Heart right ventricle (tissue), 16 donors: Measurements from ENCODE around the gene FARP2. TPM values are rescaled to one million over a fixed set of nuclear protein-coding genes. Genes with fewer than 3 reads are reported as not detected.

ENCODE experiments used
- ATAC-seq, 8 donors: fragments of 200-7000 bp; cut with Tn5 transposase; one replicate each; pipeline ENCODE4 v1.9.1; 2020; ENCODE audit warnings: mild to moderate bottlenecking in 8 of 8, moderate library complexity in 8 of 8, moderate number of reproducible peaks in 1 of 8
- DNase-seq, 2 donors: peaks; one replicate each; pipeline ENCODE4 v3.0.0-alpha.2; 2020
- H3K27ac ChIP-seq, 10 donors: fragments of 200-600 bp; sonication (generic) in 2 of 10; one replicate each; pipeline versions ENCODE4 v1.5.0 to v1.8.0; 2020 to 2022; ENCODE audit warnings: mild to moderate bottlenecking in 3 of 10
- H3K27me3 ChIP-seq, 7 donors: fragments of 200-600 bp; one replicate each; pipeline ENCODE4 v1.8.0; 2021 to 2022; ENCODE audit warnings: mild to moderate bottlenecking in 2 of 7
- H3K36me3 ChIP-seq, 9 donors: fragments of 200-600 bp; sonication (generic) in 1 of 9; one replicate each; pipeline versions ENCODE4 v1.5.0 to v1.8.0; 2020 to 2022; ENCODE audit warnings: mild to moderate bottlenecking in 2 of 9
- H3K4me1 ChIP-seq, 9 donors: fragments of 200-600 bp; sonication (generic) in 1 of 9; one replicate each; pipeline versions ENCODE4 v1.5.0 to v1.8.0; 2020 to 2022; ENCODE audit warnings: mild to moderate bottlenecking in 4 of 9
- H3K4me3 ChIP-seq, 10 donors: fragments of 200-600 bp; sonication (generic) in 2 of 10; one replicate each; pipeline versions ENCODE4 v1.5.0 to v1.8.0; 2020 to 2022; ENCODE audit warnings: mild to moderate bottlenecking in 7 of 10, moderate library complexity in 2 of 10
- H3K9me3 ChIP-seq, 11 donors: fragments of 200-600 bp in 10 of 11; sonication (generic) in 2 of 11; one replicate each; pipeline versions ENCODE4 v1.5.0 to v1.8.0; 2013 to 2022; ENCODE audit warnings: mild to moderate bottlenecking in 2 of 11, control low read depth in 1 of 11, moderate library complexity in 1 of 11
- CTCF ChIP-seq, 9 donors: fragments of 200-600 bp; sonication (generic) in 2 of 9; IDR thresholded peaks; one replicate each; pipeline versions ENCODE4 v1.5.0 to v1.8.0; 2021 to 2022; ENCODE audit warnings: antibody characterized with exemption in 9 of 9, mild to moderate bottlenecking in 5 of 9, moderate library complexity in 1 of 9
- WGBS, 2 donors: extraction: QIAGEN DNeasy Blood & Tissue Kit; methylation state at CpG; one replicate each; pipeline ENCODE4 v1.1.7; 2013; ENCODE audit warnings: inconsistent platforms in 1 of 2; 5-methylcytosine and 5-hydroxymethylcytosine counted together
- intact Hi-C, 10 donors: fragments of 100-400 bp; cut with DNase I; formaldehyde crosslinking; loops; one replicate each; pipeline versions ENCODE4 v1.11.1 to v1.14.2; 2022
- polyA plus RNA-seq, 2 donors: library from polyadenylated mRNA; stranded (reverse); fragments of 200-250 nt; gene quantifications; one replicate each; pipeline ENCODE4 v1.2.3, GENCODE V29; 2013
- total RNA-seq, 10 donors: library from RNA; stranded (reverse); fragmentation: NEBNext Ultra II Directional in 3 of 10; extraction: Animal tissue kit (Norgen Biotek cat#: 25700) in 3 of 10; gene quantifications; one replicate each; pipeline versions ENCODE4 v1.2.1 to v1.2.4, GENCODE V29; 2021 to 2023
- donor health status: Arrhythmogenic right ventricular cardiomyopathy.
- donor health status: ischemic (EF 13 %, LVEDD 7.1; RV severe dilation, severe dysfunction).
- donor health status: healthy with polysubstance abuse.
- donor health status: DM: no; HTN: yes; CAD: no.
- donor health status: DM: no; HTN: no; CAD: no.
- donor health status: ischemic (EF 25% LVEDD 6.9; RV normal size, moderate dysfunction).
- donor health status: ischemic (EF 25% LVEDD 5.7; RV mildly dilated, moderate dysfunction).
- donor health status: healthy.
- donor health status: DM: yes; HTN: yes; CAD: no.
- donor health status: Ischemic cardiomyopathy.
- donor health status: ischemic (EF 35%, LVEDD 5.7; RV mildly dilated, moderate dysfunction).
- donor health status: nonischemic (EF 11% LVEDD 7.7; RV severe dilation, severe dysfunction).
- donor health status: DM: yes; HTN: yes; CAD: no.
- donor health status: PGD.
- donor health status: ischemic (EF 29% LVEDD 5.4; RV normal size, mild dysfunction).
- donor health status: nonischemic (EF 23%, LVEDD 6.1; RV moderate dilation, normal function).

Gene FARP2
- total and polyA plus RNA-seq, 12 donors = 7.1 to 23.6 (median 19.3) TPM

- no peak for TF ChIP-seq CTCF (IDR thresholded peaks at IDR 0.05)
- Histone ChIP-seq H3K27ac (no peak overlapping the region), H3K36me3 (peaks cover 0 to 90% (median 42%) of the 10 kb centered on the region in 9 donors), H3K4me3 (no peak overlapping the region), H3K27me3 (no peaks in the 10 kb centered on the region), H3K4me1 (peaks cover 0 to 7% (median 3%) of the 10 kb centered on the region in 9 donors), H3K9me3 (no peaks in the 10 kb centered on the region)
- DNase-seq = no peak
- no peak for ATAC-seq
- 87 to 88% methylated on average over 2 of the region's 2 CpGs for WGBS, 2 donors
- intact Hi-C loops = no loop called here
Observed at GRCh38 chr2:241334813-241335212, 21.3 kb upstream of the FARP2 start.

- Histone ChIP-seq H3K9me3 (no peaks in the 10 kb centered on the region), H3K36me3 (peaks cover 5 to 95% (median 57%) of the 10 kb centered on the region in 9 donors), H3K27ac (peak overlapping the region in 1 of 10 donors; percentile 46), H3K4me3 (no peak overlapping the region), H3K4me1 (peaks cover 0 to 19% (median 8%) of the 10 kb centered on the region in 9 donors), H3K27me3 (no peaks in the 10 kb centered on the region)
- no peak for DNase-seq
- no peak for TF ChIP-seq CTCF (IDR thresholded peaks at IDR 0.05)
- 56 to 62% methylated on average over 8 of the region's 8 CpGs for WGBS, 2 donors
- intact Hi-C loops = loop anchor here in 2 of 10 donors (10.0 kb wide), 2 partner anchors 85 to 185 kb away; partner anchors contain the start of gene PPP1R7 (in 1 of the 2)
- ATAC-seq = peak in 1 of 8 donors; percentile 19
Observed at GRCh38 chr2:241339839-241340630, 16.1 kb upstream of the FARP2 start.

GRCh38 chr2:241340631-241341163, 15.4 kb upstream of the FARP2 start:
- Histone ChIP-seq H3K27ac (peak overlapping the region in 1 of 10 donors; percentile 46), H3K4me3 (no peak overlapping the region), H3K27me3 (no peaks in the 10 kb centered on the region), H3K9me3 (no peaks in the 10 kb centered on the region), H3K36me3 (peaks cover 5 to 95% (median 62%) of the 10 kb centered on the region in 9 donors), H3K4me1 (peaks cover 0 to 19% (median 8%) of the 10 kb centered on the region in 9 donors)
- DNase-seq = no peak
- intact Hi-C loops = loop anchor here in 2 of 10 donors (10.0 kb wide), 2 partner anchors 86 to 186 kb away; partner anchors contain the start of gene PPP1R7 (in 1 of the 2)
- ATAC-seq = no peak
- TF ChIP-seq CTCF (IDR thresholded peaks at IDR 0.05) = no peak
- 84 to 96% methylated on average over 3 of the region's 3 CpGs for WGBS, 2 donors

GRCh38 chr2:241344925-241345651, 11.0 kb upstream of the FARP2 start:
- no peak for ATAC-seq
- Histone ChIP-seq H3K27me3 (no peaks in the 10 kb centered on the region), H3K4me1 (peaks cover 0 to 10% (median 4%) of the 10 kb centered on the region in 9 donors), H3K4me3 (no peak overlapping the region), H3K27ac (no peak overlapping the region), H3K36me3 (peaks cover 0 to 100% (median 83%) of the 10 kb centered on the region in 9 donors), H3K9me3 (no peaks in the 10 kb centered on the region)
- intact Hi-C loops = loop anchor here in 2 of 10 donors (10.0 kb wide), 2 partner anchors 90 to 190 kb away; partner anchors contain the start of gene PPP1R7 (in 1 of the 2)
- 87 to 88% methylated on average over 9 of the region's 9 CpGs for WGBS, 2 donors
- DNase-seq = no peak
- no peak for TF ChIP-seq CTCF (IDR thresholded peaks at IDR 0.05)
